T-helper 22 cell (primary cell): ENCODE measurements around the gene CHIT1.

ENCODE experiments used
- DNase-seq: peaks from one replicate; pipeline ENCODE4 v3.0.0-alpha.2; 2020; ENCODE audit warnings: low read depth

CHIT1 gene

DNA sequence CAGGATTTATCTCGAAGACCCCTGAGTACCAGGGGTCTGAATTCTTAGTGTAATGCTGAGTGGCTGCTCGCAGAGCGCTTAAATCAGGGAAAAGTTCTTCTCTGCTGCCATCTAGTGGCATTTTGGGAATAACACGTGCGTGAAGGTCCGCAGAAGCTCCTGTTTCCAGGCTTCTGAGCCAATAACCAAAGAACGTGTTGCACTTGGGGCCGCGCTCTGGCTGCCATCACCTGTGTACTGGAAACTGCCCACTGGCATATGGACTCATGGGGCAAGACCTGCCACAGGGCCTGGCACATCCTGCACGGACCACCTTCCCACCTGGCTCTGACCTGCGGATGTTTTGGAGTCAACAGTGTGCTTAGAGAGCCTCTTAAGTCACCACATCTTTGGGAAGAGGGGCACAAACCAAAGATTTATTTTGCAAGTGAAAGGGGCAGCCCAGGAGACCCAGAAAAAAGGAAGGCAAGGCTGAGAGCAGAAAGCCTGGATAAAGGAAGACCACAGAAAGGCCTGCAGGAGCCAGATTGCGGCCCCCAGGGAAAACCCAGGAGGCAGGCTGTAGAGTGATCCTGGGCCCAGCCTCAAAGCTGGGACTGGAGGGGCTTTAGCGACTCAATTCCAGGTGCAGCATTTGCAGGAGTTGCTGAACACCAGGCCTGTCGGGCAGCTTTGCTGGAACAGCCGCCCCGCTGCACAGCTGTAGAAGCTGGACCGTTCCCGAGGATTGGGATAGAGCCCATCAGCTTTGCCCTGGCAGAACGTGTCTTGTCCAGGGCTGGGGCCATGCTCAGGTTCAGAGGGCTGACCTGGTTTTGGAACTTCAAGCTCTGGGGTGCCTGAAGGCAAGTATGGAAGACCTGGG, 13.0 kb downstream of the CHIT1 start:
- DNase-seq: no peak

GRCh38 chr1:203215573-203215972, 13.9 kb downstream of the CHIT1 start:
- DNase-seq: no peak

GRCh38 chr1:203214871-203215270, 14.6 kb downstream of the CHIT1 start:
- no peak for DNase-seq

- DNase-seq: no peak
These were observed 16.3 kb downstream of the CHIT1 start for GRCh38 chr1:203213126-203213525.

DNA sequence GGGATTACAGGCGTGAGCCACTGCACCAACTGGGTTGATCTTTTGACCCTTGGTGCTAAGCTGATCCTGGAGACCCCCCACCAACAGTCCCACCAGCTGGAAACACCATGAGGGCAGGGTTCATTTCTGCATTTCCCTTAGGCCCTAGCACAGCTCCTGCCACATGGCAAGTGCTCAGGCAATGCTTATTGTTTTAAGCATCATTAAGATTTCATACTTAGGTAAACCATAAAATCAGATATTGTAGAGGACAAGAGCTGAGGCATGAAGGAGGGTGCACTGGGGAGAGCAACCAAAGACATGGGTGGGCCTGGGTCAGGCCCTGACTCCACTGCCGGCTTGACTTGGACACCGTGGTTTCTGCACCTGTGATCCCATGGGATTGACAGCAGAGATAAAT, 17.7 kb downstream of the CHIT1 start:
- no peak for DNase-seq

- no peak for DNase-seq
These were observed 18.5 kb downstream of the CHIT1 start for GRCh38 chr1:203210988-203211387.

GRCh38 chr1:203210350-203210749, 19.1 kb downstream of the CHIT1 start:
- no peak for DNase-seq

DNA sequence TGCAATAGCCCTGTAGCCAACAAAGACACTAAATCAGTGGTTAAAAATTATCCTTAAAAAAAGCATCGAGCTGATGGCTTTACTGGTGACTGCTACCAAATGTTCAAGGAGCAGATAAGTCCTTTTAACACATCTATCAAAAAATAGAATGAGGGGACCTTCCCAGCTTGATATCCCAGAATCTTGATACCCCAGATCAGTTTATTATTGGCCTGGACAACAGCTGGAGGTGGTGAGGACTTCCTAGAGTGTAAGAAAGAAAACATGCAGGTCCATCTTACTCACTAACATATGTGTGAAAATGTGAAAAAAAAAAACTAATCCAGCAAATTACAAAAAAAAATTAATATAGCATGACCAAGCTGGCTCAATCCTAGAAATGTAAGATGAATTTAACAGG, 21.3 kb downstream of the CHIT1 start:
- no peak for DNase-seq

GRCh38 chr1:203207751-203208150, 21.7 kb downstream of the CHIT1 start:
- no peak for DNase-seq

DNA sequence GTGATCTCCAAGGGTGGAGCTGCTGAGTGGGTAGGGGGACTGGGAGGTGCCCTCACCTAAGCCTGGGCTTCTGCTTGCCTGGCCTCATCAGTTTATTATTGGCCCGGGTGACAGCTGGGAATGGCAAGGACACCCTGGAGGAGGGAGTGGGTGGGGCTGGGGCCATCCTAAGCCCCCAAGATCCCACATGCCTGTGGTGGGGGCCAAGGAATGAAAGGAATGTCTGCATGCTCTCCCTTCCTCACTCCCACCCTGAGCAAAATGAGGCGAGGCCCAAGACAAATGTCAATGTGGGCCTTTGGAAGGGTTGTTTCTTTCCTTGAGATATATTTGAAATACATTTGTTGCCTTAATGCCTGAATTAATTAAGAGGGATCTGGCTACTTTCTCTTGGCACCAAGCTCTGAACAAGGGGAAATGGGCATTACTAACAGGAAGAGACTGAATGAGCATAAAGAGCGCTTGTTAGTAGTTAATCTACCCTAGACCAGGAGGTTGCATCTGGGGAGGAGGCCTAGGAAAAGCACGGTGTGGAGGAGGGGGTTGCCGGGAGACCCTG, 23.3 kb downstream of the CHIT1 start:
- DNase-seq: no peak

DNA sequence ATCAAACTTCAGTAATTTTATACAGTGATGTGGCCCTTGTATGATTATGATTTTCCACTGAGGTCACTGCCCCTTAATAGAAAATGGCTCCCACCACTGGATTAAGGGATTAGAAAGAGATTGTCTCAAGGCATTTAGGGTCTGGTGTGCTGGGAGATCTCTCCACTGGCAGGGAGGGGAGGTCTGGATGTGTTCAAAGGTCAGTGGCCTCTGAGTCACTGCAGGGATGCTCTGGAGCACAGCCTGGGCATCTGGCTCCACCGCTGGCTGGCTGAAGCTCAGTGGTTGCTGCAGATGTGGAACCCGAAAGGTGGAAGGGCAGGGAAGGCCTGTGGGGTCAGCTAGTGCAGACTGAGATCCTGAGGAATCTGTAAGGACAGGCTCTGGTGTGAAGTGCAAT, 24.7 kb downstream of the CHIT1 start:
- no peak for DNase-seq

- DNase-seq: no peak
These were observed 26.8 kb downstream of the CHIT1 start for GRCh38 chr1:203202431-203203245.

- DNase-seq: no peak
These were observed 27.8 kb downstream of the CHIT1 start for GRCh38 chr1:203201516-203202205.

GRCh38 chr1:203200916-203201315, 28.6 kb downstream of the CHIT1 start:
- DNase-seq: no peak

GRCh38 chr1:203199816-203200571, 29.5 kb downstream of the CHIT1 start:
- no peak for DNase-seq

GRCh38 chr1:203199481-203199815, 30.0 kb downstream of the CHIT1 start:
- DNase-seq: no peak

GRCh38 chr1:203199002-203199401, 30.5 kb downstream of the CHIT1 start:
- no peak for DNase-seq

DNA sequence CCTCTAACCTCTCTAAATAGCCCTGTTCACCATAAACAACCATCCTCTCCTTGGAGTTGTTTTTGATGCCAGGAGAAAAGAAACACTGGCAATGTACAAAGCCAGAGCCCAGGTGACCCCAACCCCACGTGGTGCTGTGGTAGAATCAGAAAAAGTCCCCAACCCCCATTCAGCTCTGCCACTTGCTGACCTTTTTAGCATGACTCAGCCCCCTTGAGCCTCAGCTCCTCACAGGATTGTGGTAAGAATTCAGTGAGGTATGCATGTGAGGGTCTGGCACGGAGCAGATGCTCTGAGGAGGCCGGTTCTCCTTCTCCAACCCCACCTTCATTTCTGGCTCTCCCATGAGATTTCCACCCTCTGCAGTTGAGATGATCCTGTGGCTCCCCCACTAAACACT, 31.8 kb downstream of the CHIT1 start:
- no peak for DNase-seq

GRCh38 chr1:203196371-203196770, 33.1 kb downstream of the CHIT1 start:
- DNase-seq: no peak

DNA sequence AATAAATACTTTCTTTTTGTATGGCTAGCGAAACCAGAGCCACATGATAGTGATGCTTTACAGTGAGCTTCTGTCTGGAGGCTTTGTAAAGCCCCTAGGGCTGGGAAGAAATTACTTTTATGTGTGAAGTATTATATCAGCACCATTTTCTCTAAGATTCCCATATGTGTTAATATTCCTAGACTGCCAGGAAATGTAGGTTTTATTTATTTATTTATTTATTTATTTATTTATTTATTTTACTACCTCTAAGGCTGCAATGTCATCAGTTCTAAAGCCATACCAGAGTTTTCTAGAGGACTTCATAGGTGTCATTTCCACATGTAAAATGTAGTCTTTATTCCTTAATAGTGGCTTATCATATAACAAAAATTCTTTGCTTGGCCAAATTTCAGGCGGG, 38.5 kb downstream of the CHIT1 start:
- no peak for DNase-seq

DNA sequence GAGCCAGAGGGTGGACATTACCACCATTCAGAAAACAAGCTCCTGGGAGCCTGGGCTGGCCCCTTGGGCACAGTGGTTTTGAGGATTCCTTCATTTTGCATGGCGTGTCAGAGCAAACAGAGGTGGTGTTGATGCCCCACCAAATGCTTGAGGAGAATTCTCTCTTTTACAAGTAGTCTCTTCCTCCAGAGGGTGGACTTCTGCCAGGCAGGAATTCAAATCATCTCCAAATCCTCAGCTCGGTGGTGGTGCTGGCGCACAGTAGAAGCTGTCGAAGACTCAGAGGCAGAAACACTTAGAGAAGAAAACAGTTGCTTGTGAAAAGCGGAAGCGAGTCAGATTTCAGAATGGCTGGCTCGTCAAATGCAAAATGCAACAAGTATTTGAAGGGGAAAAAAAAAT, 39.5 kb downstream of the CHIT1 start:
- no peak for DNase-seq
